Activated naive CD4-positive, alpha-beta T cell treated with anti-CD3 and anti-CD28 coated beads, Interleukin-2, amount 50 U/mL, for 24 hours (primary cell): Measurements from ENCODE around the gene LPAR1.

ENCODE experiments used
- H3K27ac Mint-ChIP-seq: one replicate; pipeline ENCODE4 v1.8.0; 2021; ENCODE audit warnings: mild to moderate bottlenecking, mixed read lengths
- H3K27me3 Mint-ChIP-seq: one replicate; pipeline ENCODE4 v1.8.0; 2021; ENCODE audit warnings: mixed read lengths
- H3K36me3 Mint-ChIP-seq: one replicate; pipeline ENCODE4 v1.8.0; 2021; ENCODE audit warnings: mixed read lengths
- H3K4me1 Mint-ChIP-seq: one replicate; pipeline ENCODE4 v1.8.0; 2021; ENCODE audit warnings: mixed read lengths
- H3K4me3 Mint-ChIP-seq: one replicate; pipeline ENCODE4 v1.8.0; 2021; ENCODE audit warnings: mild to moderate bottlenecking, mixed read lengths
- H3K9me3 Mint-ChIP-seq: one replicate; pipeline ENCODE4 v1.8.0; 2021; ENCODE audit warnings: mixed read lengths

The LPAR1 gene, protein sequence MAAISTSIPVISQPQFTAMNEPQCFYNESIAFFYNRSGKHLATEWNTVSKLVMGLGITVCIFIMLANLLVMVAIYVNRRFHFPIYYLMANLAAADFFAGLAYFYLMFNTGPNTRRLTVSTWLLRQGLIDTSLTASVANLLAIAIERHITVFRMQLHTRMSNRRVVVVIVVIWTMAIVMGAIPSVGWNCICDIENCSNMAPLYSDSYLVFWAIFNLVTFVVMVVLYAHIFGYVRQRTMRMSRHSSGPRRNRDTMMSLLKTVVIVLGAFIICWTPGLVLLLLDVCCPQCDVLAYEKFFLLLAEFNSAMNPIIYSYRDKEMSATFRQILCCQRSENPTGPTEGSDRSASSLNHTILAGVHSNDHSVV

DNA sequence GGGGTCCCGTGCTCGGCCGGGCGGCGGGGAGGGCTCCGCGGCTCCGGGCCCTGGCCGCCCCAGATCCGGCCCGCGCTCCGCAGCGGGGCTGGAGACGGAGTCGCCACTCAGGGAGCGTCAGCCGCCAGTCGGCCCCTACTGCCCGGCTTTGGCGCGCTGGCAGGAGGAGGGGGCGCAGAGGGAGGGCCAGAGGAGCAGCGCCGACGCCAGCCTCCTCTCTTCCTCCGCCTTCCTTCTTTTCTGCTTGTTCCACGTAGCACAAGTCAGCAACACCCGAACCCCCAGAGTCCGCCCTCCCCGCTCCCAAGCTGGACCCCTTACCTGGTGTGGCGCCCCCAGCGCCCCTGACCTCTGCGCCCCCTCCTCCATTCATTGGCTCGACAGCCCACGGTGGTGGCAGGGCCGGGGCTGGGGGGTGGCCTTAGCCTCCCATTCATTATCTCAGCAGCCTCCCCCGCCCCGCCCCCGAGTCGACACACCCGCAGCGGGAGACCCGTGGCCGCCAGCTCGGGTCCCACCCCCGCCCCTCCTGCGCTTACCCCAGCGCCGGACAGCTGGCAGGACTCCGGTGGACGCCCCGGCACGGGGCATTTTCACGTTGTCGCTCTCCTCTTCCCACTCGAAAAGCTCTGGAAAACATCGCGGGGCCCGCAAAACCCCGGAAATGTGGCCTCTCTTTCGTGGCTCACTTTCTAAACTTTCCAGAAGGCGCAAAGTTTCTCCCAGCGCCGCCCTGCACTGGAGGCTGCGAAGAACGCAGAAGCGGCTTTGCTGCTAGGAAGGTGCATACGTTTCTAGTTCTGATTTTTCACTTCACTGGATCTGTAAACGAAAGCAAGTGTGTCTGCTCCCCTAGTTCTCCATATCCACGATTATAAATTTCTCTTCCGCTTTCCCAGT, at the start of gene LPAR1:
TSS of gene LPAR1 (minus strand) at position 140 of the 900 bp plus-strand sequence. CDS start 66,353 bp downstream, outside the sequence.
- Mint-ChIP-seq H3K4me1 (peaks cover 12% of the 10 kb centered on the region), H3K9me3 (no peaks in the 10 kb centered on the region), H3K27ac (no peak within 1 kb of the TSS)

DNA sequence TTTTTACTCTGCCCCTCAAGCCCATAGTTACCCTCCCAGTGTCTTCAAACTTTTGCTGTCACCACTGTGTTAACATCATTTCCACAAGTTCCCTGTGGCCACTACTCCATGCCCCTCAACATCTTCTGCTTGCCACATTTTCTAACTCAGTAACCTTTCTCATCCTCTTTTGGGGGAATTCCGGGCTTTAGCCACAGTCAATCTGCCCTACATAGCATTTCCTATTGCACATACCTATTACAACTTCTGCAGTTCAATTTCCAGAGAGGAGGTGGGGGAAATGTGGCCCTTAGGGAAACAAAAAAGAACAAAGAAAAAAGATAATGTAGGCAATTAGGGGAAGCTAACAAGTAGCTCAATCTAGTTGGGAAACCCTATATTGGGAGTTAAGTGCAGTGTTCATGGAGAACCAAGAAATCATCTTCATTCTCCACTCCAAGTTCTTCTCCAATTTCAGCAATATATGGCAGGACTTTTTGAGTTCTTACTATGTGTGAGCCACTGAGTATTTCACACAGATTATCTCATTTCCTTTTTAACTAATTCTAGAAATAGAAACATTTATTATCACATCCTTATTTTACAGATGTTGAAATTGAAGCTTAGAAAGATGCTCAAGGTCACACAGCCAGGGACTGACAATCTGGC, 40.2 kb upstream of the LPAR1 start:
- H3K27me3 Mint-ChIP-seq = peaks cover 1% of the 10 kb centered on the region
- no peaks in the 10 kb centered on the region for H3K9me3 Mint-ChIP-seq
- H3K36me3 Mint-ChIP-seq = no peaks in the 10 kb centered on the region
- no peaks in the 10 kb centered on the region for H3K4me1 Mint-ChIP-seq
- no peak overlapping the region for H3K27ac Mint-ChIP-seq
- H3K4me3 Mint-ChIP-seq = no peak overlapping the region

More for the DNA sequence above, at the start of gene LPAR1:
- H3K36me3 Mint-ChIP-seq = peaks cover 2% of the 10 kb centered on the region
- H3K27me3 Mint-ChIP-seq = peaks cover 38% of the 10 kb centered on the region
- peak within 1 kb of the TSS; percentile 82 for H3K4me3 Mint-ChIP-seq

DNA sequence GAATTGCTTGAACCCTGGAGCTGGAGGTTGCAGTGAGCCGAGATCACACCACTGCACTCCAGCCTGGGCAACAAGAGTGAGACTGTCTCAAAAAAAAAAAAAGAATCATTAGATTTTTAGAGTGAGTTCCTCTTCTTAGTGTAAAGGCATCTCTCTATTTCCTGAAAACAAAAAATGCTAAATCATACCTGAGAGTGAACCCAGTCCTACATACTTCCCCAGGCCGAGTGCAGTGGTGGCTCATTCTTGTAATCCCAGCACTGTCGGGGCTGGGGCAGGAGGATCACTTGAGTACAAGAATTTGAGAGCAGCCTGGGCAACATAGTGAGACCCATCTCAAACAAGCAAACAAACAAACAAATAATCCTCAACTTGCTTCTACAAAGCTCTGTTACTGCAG, 38.2 kb upstream of the LPAR1 start:
- H3K27ac Mint-ChIP-seq = no peak overlapping the region
- no peaks in the 10 kb centered on the region for H3K9me3 Mint-ChIP-seq
- no peaks in the 10 kb centered on the region for H3K4me1 Mint-ChIP-seq
- peaks cover 1% of the 10 kb centered on the region for H3K27me3 Mint-ChIP-seq
- no peak overlapping the region for H3K4me3 Mint-ChIP-seq
- no peaks in the 10 kb centered on the region for H3K36me3 Mint-ChIP-seq

DNA sequence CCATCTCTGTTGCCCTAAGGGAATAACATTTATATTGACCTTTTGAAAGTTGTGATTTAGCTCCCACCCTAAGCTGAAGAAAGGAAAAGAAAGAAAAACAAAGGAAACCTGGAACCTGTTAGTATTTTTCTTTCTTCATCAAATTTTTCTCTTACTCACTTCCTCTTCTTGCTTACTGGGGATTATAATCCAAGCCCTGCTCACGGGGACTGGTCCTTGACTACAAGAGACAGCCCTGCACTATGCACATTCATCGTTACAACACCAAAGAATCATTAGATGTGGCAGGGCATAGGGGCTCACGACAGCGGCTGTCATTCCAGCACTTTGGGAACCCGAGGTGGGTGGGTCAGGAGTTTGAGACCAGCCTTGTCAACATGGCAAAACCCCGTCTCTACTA, 37.8 kb upstream of the LPAR1 start:
- H3K9me3 Mint-ChIP-seq = no peaks in the 10 kb centered on the region

GRCh38 chr9:111074395-111074794, 36.1 kb upstream of the LPAR1 start:
- H3K4me3 Mint-ChIP-seq = no peak overlapping the region
- H3K27me3 Mint-ChIP-seq = peaks cover 1% of the 10 kb centered on the region
- H3K36me3 Mint-ChIP-seq = no peaks in the 10 kb centered on the region
- H3K9me3 Mint-ChIP-seq = no peaks in the 10 kb centered on the region
- no peaks in the 10 kb centered on the region for H3K4me1 Mint-ChIP-seq
- no peak overlapping the region for H3K27ac Mint-ChIP-seq

More for the DNA sequence above, 37.8 kb upstream of the LPAR1 start:
- no peaks in the 10 kb centered on the region for H3K36me3 Mint-ChIP-seq
- no peaks in the 10 kb centered on the region for H3K4me1 Mint-ChIP-seq
- H3K4me3 Mint-ChIP-seq = no peak overlapping the region
- peaks cover 1% of the 10 kb centered on the region for H3K27me3 Mint-ChIP-seq
- H3K27ac Mint-ChIP-seq = no peak overlapping the region

DNA sequence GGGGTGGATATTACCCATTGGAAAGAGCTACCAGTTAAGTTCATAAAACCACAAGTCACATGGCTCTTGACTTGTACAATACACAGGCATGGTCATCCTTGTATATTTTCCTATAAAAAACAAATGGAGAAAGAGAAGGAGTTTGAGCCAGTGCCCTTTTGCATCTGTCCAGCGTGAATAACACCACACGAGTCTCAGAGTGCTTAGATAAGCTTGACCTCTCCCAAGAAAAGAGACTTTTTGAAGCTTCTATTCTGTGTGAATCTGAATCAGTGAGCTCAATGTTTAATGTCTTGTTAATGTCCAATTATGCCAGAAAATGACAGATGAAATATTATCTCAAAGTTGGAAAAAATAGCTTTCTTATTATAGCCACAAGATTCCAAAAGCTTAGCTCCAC, 30.9 kb upstream of the LPAR1 start:
- no peaks in the 10 kb centered on the region for H3K4me1 Mint-ChIP-seq
- no peak overlapping the region for H3K4me3 Mint-ChIP-seq
- H3K36me3 Mint-ChIP-seq = no peaks in the 10 kb centered on the region
- H3K27ac Mint-ChIP-seq = no peak overlapping the region
- H3K9me3 Mint-ChIP-seq = peaks cover 4% of the 10 kb centered on the region
- H3K27me3 Mint-ChIP-seq = peaks cover 2% of the 10 kb centered on the region

GRCh38 chr9:111068771-111069170, 30.5 kb upstream of the LPAR1 start:
- no peak overlapping the region for H3K4me3 Mint-ChIP-seq
- H3K27ac Mint-ChIP-seq = no peak overlapping the region
- peaks cover 4% of the 10 kb centered on the region for H3K9me3 Mint-ChIP-seq
- no peaks in the 10 kb centered on the region for H3K36me3 Mint-ChIP-seq
- no peaks in the 10 kb centered on the region for H3K4me1 Mint-ChIP-seq
- H3K27me3 Mint-ChIP-seq = peaks cover 2% of the 10 kb centered on the region

GRCh38 chr9:111068383-111068730, 30.1 kb upstream of the LPAR1 start:
- H3K9me3 Mint-ChIP-seq = peaks cover 4% of the 10 kb centered on the region
- no peak overlapping the region for H3K4me3 Mint-ChIP-seq
- peaks cover 2% of the 10 kb centered on the region for H3K27me3 Mint-ChIP-seq
- no peaks in the 10 kb centered on the region for H3K36me3 Mint-ChIP-seq
- no peaks in the 10 kb centered on the region for H3K4me1 Mint-ChIP-seq
- H3K27ac Mint-ChIP-seq = no peak overlapping the region

DNA sequence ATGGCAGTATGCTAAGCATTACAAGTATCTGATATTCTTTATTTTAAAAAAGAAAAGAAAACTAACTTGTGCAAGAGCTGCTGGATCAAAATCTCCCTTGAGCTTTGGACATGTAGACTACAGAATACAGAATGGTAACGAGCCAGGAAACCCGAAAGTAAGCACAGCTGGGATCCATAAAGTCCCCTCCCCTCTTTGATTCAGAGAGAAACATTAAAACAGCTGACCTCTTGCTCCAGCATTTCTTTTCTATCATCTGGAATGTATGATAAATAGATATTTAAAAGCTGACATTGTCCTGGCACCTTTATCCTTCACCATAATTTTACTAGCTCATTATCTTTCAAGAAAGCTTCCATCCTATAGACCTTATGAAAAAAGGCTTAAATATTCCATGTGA, 28.2 kb upstream of the LPAR1 start:
- H3K27me3 Mint-ChIP-seq = peaks cover 2% of the 10 kb centered on the region
- no peak overlapping the region for H3K27ac Mint-ChIP-seq
- no peaks in the 10 kb centered on the region for H3K36me3 Mint-ChIP-seq
- no peak overlapping the region for H3K4me3 Mint-ChIP-seq
- no peaks in the 10 kb centered on the region for H3K4me1 Mint-ChIP-seq
- H3K9me3 Mint-ChIP-seq = peaks cover 4% of the 10 kb centered on the region

DNA sequence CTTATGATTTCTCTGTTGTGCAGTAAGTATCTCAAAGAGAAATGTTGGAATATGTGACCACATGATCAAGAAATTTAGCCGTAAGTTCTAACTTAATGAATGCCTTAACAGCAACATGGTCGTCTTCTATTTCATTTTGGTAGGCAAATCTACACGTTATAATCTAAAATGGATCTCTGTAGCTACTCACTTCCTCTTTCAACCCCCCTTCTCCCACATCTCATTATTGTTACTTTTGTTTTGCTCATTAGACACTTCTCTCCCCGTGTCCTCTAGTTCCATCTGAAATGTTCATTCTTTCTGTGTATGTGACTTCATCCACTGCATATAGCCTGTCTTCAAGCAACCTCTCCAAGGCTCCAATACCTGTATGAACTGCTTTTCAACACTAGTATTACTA, 27.1 kb upstream of the LPAR1 start:
- Mint-ChIP-seq H3K27me3 (peaks cover 2% of the 10 kb centered on the region), H3K36me3 (no peaks in the 10 kb centered on the region), H3K4me3 (no peak overlapping the region), H3K4me1 (no peaks in the 10 kb centered on the region), H3K27ac (no peak overlapping the region), H3K9me3 (peaks cover 4% of the 10 kb centered on the region)

DNA sequence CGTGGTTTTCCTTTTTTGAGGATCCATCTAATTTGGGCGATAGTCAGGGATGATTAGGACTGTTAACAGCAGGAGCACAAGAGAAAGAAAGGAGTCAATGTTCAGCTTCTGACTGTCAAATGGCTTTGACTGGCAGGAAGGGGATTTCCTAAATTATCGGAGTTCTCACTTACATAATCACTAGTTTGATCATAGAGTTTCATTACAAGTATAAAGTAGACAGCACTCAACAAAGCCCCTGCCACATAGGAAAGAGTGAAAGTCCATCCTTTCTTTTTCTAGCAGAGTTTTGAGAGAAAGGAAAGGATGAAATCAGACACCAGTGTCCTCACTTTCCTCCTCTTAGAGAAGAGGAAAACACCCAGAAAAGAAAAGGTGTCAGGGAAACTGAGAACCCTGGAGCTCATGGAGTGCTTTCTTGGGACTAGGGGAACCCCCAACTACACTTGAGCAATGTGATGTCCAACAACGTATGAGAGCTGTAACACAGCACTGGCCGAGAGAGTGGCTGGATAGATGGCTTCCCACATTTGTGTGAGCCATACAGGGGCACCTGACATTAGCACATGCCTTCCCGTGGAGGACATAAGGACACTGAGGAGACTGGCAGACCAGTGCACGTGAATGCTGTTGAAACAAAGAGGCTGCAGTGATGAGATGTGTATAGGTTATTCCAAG, 26.0 kb upstream of the LPAR1 start:
- H3K36me3 Mint-ChIP-seq = no peaks in the 10 kb centered on the region
- H3K27ac Mint-ChIP-seq = no peak overlapping the region
- H3K4me3 Mint-ChIP-seq = no peak overlapping the region
- peaks cover 2% of the 10 kb centered on the region for H3K27me3 Mint-ChIP-seq
- H3K9me3 Mint-ChIP-seq = peaks cover 13% of the 10 kb centered on the region
- H3K4me1 Mint-ChIP-seq = no peaks in the 10 kb centered on the region

DNA sequence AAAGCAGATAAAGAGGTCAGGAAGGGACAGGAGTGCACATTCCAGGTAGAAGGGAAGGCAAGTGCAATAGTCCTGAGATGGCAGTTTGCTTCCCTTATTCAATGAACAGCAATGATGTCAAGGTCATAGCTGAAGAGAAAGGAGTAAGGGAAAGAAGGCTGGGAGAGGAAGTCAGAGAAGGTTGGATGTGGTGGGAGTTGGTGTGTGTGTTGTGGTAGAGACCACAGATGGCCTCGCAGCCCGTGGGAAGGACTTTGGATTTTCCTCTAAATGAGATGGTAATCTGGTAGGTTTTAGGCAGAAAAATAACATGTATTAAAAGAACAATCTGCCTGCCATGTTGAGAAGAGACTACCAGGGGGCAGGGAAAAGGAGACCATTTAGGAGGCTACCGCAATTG, 25.1 kb upstream of the LPAR1 start:
- H3K9me3 Mint-ChIP-seq = peaks cover 9% of the 10 kb centered on the region

DNA sequence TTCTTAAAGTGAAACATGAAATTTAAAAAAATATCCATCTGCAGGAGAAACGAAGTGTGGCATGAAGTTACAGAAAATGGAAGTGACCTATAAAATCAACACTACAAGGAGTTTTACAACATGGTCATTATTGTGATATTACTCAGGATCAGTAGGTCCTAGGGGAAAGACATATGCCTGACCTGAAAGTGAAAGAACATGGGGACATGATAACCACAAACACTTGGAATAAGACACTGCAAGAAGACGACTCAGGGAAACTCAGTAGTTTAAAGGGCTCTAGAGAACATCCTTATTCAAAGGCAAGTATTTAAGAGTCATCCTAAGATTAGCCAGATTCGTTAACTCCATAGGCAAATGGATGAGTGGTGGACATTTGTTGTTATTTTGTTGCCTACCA, 19.9 kb upstream of the LPAR1 start:
- Mint-ChIP-seq H3K27ac (no peak overlapping the region), H3K36me3 (no peaks in the 10 kb centered on the region), H3K27me3 (no peaks in the 10 kb centered on the region), H3K9me3 (peaks cover 9% of the 10 kb centered on the region), H3K4me3 (no peak overlapping the region), H3K4me1 (no peaks in the 10 kb centered on the region)

More for the DNA sequence above, 25.1 kb upstream of the LPAR1 start:
- no peaks in the 10 kb centered on the region for H3K4me1 Mint-ChIP-seq
- peaks cover 2% of the 10 kb centered on the region for H3K27me3 Mint-ChIP-seq
- no peaks in the 10 kb centered on the region for H3K36me3 Mint-ChIP-seq
- H3K27ac Mint-ChIP-seq = no peak overlapping the region
- H3K4me3 Mint-ChIP-seq = no peak overlapping the region

DNA sequence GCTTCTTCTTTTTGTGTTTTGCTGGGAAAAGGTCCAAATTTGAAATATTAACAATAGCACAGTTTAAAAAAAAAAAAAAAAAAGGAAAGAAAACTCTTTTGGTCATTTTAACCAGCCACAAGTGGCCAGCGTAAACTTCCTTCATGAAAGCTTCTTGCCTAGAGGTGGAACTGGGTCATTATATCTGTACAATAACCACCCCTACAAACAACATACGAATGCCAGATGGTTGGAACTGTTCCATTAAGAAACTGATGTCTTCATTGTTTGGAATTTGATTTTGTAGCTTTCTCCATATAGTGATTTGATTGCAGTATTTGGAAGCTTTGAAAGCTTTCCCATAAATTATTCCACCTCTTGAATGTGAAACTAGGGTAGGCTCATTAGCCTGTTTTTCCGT, 18.3 kb upstream of the LPAR1 start:
- H3K27me3 Mint-ChIP-seq = no peaks in the 10 kb centered on the region
- no peaks in the 10 kb centered on the region for H3K4me1 Mint-ChIP-seq
- H3K4me3 Mint-ChIP-seq = no peak overlapping the region
- H3K27ac Mint-ChIP-seq = no peak overlapping the region
- H3K9me3 Mint-ChIP-seq = peaks cover 9% of the 10 kb centered on the region
- no peaks in the 10 kb centered on the region for H3K36me3 Mint-ChIP-seq

DNA sequence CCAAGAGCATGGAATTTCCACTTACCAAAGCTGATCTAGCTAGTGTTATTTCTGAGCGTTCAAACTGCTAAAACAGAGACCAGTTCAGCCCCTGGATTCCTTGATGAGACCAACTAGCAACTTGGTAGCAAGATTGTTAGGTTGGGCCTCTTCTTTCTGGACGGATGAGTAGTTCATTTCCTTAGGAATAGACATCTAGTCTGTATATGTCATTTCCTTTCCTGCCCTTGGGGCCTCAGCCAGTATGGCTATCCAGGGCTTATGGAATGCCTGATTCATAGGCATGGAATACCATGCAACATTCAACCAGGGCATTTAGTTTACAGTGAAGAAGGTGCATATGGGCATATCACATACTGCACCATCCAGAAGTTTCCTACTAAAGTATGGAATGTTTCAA, 14.5 kb upstream of the LPAR1 start:
- Mint-ChIP-seq H3K4me1 (no peaks in the 10 kb centered on the region), H3K27me3 (no peaks in the 10 kb centered on the region), H3K27ac (no peak overlapping the region), H3K36me3 (no peaks in the 10 kb centered on the region), H3K9me3 (no peaks in the 10 kb centered on the region), H3K4me3 (no peak overlapping the region)
